ENCODE data around the gene DYNC2H1.

DNA sequence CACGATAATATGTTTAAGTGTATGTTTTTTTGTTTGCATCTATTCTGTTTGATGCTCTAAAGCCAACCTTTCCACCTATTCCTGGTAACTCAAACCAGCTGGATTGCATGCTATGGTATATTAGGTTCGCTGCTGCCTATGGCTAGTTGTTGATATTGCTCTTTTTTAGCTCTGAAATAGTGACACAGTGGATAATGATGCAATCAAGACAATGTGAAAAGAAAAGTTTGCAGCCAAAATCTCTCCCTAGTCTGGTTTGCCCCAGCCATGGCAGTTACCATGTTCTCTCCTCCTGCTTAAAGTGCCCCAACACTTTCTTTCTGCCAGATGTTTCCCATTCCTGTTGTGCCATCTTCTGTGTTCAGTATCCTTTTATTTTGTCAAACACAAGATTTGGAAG lies 269.7 kb downstream of the DYNC2H1 start:
- no peak for TF ChIP-seq TAF1 (IDR thresholded peaks at IDR 0.05; ENCODE audit: low read depth)
- TF ChIP-seq, protein P1, sequence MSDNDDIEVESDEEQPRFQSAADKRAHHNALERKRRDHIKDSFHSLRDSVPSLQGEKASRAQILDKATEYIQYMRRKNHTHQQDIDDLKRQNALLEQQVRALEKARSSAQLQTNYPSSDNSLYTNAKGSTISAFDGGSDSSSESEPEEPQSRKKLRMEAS (IDR thresholded peaks at IDR 0.05), result no peak
- TF ChIP-seq EGR1 (IDR thresholded peaks at IDR 0.05), result no peak
- no peak for TF ChIP-seq RAD21 (IDR thresholded peaks at IDR 0.05; ENCODE audit: low read depth)
- TF ChIP-seq, protein P2, sequence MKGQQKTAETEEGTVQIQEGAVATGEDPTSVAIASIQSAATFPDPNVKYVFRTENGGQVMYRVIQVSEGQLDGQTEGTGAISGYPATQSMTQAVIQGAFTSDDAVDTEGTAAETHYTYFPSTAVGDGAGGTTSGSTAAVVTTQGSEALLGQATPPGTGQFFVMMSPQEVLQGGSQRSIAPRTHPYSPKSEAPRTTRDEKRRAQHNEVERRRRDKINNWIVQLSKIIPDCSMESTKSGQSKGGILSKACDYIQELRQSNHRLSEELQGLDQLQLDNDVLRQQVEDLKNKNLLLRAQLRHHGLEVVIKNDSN (IDR thresholded peaks at IDR 0.05), result no peak

Measured in Ishikawa (cell line).